SJSA1 (cell line): ENCODE results near the gene TMEM131. TPM values are rescaled to one million over a fixed set of nuclear protein-coding genes. Genes with fewer than 3 reads are reported as not detected.
"Not testable (repeated sequence)": the region's sequence is repeated elsewhere in the genome, so short reads cannot be mapped to it uniquely, and the experiment has no call there.

ENCODE experiments used
- DNase-seq, 2 experiments: peaks; one replicate each; pipeline ENCODE4 v3.0.0-alpha.2; 2015 to 2020; ENCODE audit warnings: low spot score in 2 of 2, low read depth in 1 of 2
- H3K27ac ChIP-seq: fragments of 250-450 bp; sonication (Bioruptor Pico); 2 replicates; pipeline ENCODE4 v1.5.1; 2020; ENCODE audit warnings: mild to moderate bottlenecking, moderate library complexity
- H3K27me3 ChIP-seq: fragments of 250-450 bp; sonication (Bioruptor Pico); replicated peaks from 2 replicates; pipeline ENCODE4 v1.5.1; 2020; ENCODE audit warnings: mild to moderate bottlenecking, moderate library complexity
- H3K36me3 ChIP-seq: fragments of 250-450 bp; sonication (Bioruptor Pico); 2 replicates; pipeline ENCODE4 v1.5.1; 2020; ENCODE audit warnings: mild to moderate bottlenecking
- H3K4me1 ChIP-seq: fragments of 250-450 bp; sonication (Bioruptor Pico); replicated peaks from 2 replicates; pipeline ENCODE4 v1.6.1; 2021; ENCODE audit warnings: mild to moderate bottlenecking
- H3K4me3 ChIP-seq: fragments of 250-450 bp; sonication (Bioruptor Pico); 2 replicates; pipeline ENCODE4 v1.5.1; 2020; ENCODE audit warnings: mild to moderate bottlenecking
- H3K9me3 ChIP-seq: fragments of 250-450 bp; sonication (Bioruptor Pico); replicated peaks from 2 replicates; pipeline ENCODE4 v1.5.1; 2020; ENCODE audit warnings: mild to moderate bottlenecking
- total RNA-seq: library from RNA; depleted of rRNA; stranded (reverse); fragments of >200 nt; shearing (Covaris generic); gene quantifications from 2 replicates; pipeline ENCODE4 v1.2.3, GENCODE V29; 2014

Gene TMEM131
- total RNA-seq, 1 experiment from 2014 or later: 18.7 TPM

DNA sequence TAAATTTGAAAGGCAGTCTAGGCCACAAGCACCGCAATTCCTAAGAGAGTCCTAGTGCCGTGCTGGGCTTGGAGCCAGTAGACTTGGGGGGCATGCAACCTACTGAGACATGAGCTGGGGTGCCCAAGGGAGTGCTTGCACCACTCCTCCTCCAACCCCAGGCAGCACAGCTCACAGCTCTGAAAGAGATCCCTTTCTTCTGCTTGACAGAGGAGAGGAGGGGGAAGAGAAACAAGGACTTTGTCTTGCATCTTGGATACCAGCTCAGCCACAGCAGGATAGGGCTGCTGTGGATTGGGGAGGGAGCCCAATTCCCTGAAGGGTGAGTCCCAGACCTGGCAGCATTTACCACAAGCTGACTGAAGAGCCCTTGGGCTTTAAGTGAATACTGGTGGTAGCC, 134.6 kb downstream of the TMEM131 start:
- H3K9me3 ChIP-seq: no peaks in the 10 kb centered on the region
- no peaks in the 10 kb centered on the region for H3K4me1 ChIP-seq
- H3K36me3 ChIP-seq: no peaks in the 10 kb centered on the region
- H3K4me3 ChIP-seq: no peak overlapping the region
- no peak for DNase-seq
- no peak overlapping the region for H3K27ac ChIP-seq
- no peaks in the 10 kb centered on the region for H3K27me3 ChIP-seq

DNA sequence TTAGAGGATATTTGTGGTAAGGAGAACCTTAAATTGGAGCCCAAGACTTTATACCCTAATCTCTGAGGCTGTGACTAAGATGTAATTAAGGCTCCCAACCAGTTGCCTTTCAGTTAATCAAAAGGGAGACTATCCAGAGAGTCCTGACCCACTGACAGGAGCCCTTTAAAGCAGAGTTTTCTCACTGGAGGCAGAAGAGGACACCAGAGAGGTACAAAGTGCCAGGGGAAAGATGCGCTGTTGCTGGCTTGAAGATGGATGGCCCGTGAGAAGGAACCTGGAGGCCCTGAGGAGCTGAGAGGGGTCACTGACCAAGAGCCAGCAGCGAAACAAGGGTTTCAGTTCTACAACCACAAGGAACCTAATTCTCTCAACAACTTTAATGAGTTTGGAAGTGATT, 137.3 kb downstream of the TMEM131 start:
- Histone ChIP-seq H3K27me3 (no peaks in the 10 kb centered on the region), H3K9me3 (no peaks in the 10 kb centered on the region), H3K4me3 (no peak overlapping the region), H3K36me3 (no peaks in the 10 kb centered on the region), H3K4me1 (no peaks in the 10 kb centered on the region), H3K27ac (no peak overlapping the region)
- no peak for DNase-seq

- Histone ChIP-seq H3K4me1 (no peaks in the 10 kb centered on the region), H3K4me3 (no peak overlapping the region), H3K36me3 (no peaks in the 10 kb centered on the region), H3K27me3 (no peaks in the 10 kb centered on the region), H3K9me3 (no peaks in the 10 kb centered on the region), H3K27ac (no peak overlapping the region)
- no peak for DNase-seq
Observed at GRCh38 chr2:97857553-97857952, 138.2 kb downstream of the TMEM131 start.

- H3K4me1 ChIP-seq: peaks cover 12% of the 10 kb centered on the region
- DNase-seq, H3K27me3 ChIP-seq, H3K4me3 ChIP-seq, H3K9me3 ChIP-seq, H3K27ac ChIP-seq, H3K36me3 ChIP-seq: not testable (repeated sequence)
Observed at GRCh38 chr2:97853057-97853456, 142.7 kb downstream of the TMEM131 start.

DNA sequence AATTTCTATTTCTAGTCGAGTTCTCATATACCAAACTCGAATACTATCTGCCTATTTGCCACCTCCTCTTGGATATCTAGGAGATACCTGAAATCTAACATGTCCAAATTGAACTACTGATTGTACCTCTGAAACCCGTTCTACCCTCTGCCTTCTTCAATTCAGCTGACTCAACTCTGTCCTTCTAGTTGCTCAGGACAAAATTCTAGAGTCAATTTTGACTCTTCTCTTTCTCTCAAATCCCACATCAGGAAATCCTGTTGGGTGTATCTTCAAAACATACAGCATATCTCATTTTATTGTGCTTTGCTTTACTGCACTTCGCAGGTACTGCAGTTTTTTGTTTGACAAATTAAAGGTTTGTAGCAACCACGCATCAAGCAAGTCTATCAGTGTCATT, 144.6 kb downstream of the TMEM131 start:
- Histone ChIP-seq H3K27me3 (no peaks in the 10 kb centered on the region), H3K27ac (no peak overlapping the region), H3K4me1 (peaks cover 12% of the 10 kb centered on the region), H3K9me3 (no peaks in the 10 kb centered on the region), H3K36me3 (no peaks in the 10 kb centered on the region; the same call in 1 of the 2 replicates), H3K4me3 (no peak overlapping the region)
- DNase-seq: no peak

- Histone ChIP-seq H3K4me3 (no peak overlapping the region), H3K27ac (peak overlapping the region; percentile 12; the same call in 1 of the 2 replicates), H3K36me3 (no peaks in the 10 kb centered on the region; the same call in 1 of the 2 replicates), H3K27me3 (no peaks in the 10 kb centered on the region), H3K4me1 (peaks cover 12% of the 10 kb centered on the region), H3K9me3 (no peaks in the 10 kb centered on the region)
- DNase-seq: peak in 1 of 2 experiments; percentile 69
Observed at GRCh38 chr2:97849881-97850528, 145.7 kb downstream of the TMEM131 start.

- Histone ChIP-seq H3K4me1 (peaks cover 12% of the 10 kb centered on the region), H3K9me3 (no peaks in the 10 kb centered on the region), H3K36me3 (no peaks in the 10 kb centered on the region; the same call in 1 of the 2 replicates), H3K27me3 (no peaks in the 10 kb centered on the region), H3K4me3 (no peak overlapping the region), H3K27ac (no peak overlapping the region)
- no peak for DNase-seq
Observed at GRCh38 chr2:97848306-97848705, 147.4 kb downstream of the TMEM131 start.

DNA sequence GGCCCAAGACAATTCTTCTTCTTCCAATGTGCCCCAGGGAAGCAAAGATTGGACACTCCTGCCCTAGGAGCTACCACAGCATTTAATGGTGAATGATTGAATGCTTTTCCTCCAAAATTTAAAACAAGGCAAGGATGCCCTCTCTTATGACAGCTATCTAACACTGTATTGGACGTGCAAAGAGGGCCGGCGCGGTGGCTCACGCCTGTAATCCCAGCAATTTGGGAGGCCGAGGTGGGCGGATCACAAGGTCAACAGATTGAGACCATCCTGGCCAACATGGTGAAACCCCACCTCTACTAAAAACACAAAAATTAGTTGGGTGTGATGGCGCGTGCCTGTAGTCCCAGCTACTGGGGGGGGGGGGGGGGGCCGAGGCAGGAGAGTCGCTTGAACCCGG, 149.0 kb downstream of the TMEM131 start:
- H3K36me3 ChIP-seq, H3K9me3 ChIP-seq, H3K27me3 ChIP-seq, H3K4me3 ChIP-seq, DNase-seq, H3K27ac ChIP-seq: not testable (repeated sequence)
- H3K4me1 ChIP-seq: peaks cover 12% of the 10 kb centered on the region

DNA sequence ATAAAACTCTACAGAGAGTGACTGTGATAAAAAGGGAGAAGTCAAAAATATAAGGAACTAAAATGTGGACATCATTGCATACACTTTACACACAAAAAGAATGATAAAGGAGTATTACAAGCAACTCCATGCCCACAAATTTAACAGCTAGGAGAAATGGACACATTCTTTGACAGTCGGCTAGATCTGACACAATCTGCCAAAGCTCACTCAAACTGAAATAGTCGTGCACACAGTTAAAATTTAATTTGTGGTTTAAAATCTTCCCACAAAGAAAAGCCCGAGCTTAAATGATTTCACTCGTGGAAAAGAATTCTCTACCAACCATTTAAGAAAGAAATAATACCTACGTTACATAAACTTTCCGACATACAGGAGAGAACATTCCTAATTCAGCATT, 149.9 kb downstream of the TMEM131 start:
- H3K27me3 ChIP-seq: no peaks in the 10 kb centered on the region

DNA sequence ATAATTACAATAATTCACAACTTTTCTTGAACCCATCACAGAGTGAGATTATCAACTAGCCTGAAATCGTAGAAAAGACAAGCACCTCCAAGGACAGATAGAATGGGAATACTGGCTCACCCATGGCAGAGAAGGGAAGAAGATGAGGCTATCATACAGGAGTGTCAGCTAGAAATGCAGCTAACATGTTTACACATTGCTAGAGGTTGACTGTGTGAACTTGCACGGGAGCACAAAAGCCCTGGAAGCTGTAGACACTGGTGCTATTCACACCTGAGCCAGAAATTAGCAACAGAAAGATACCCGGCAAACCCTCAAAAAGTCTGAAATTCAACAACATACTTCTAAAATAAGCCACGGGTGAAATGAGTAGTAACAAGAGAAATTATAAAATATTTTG, 150.6 kb downstream of the TMEM131 start:
- Histone ChIP-seq H3K9me3 (no peaks in the 10 kb centered on the region), H3K27ac (no peak overlapping the region), H3K4me3 (no peak overlapping the region), H3K27me3 (no peaks in the 10 kb centered on the region), H3K4me1 (peaks cover 15% of the 10 kb centered on the region), H3K36me3 (peaks cover 5% of the 10 kb centered on the region)
- no peak for DNase-seq

More for the DNA sequence above, 149.9 kb downstream of the TMEM131 start:
- no peak overlapping the region for H3K27ac ChIP-seq
- H3K4me1 ChIP-seq: peaks cover 15% of the 10 kb centered on the region
- no peaks in the 10 kb centered on the region for H3K9me3 ChIP-seq
- no peak for DNase-seq
- H3K4me3 ChIP-seq: no peak overlapping the region
- H3K36me3 ChIP-seq: no peaks in the 10 kb centered on the region; the same call in 1 of the 2 replicates

DNA sequence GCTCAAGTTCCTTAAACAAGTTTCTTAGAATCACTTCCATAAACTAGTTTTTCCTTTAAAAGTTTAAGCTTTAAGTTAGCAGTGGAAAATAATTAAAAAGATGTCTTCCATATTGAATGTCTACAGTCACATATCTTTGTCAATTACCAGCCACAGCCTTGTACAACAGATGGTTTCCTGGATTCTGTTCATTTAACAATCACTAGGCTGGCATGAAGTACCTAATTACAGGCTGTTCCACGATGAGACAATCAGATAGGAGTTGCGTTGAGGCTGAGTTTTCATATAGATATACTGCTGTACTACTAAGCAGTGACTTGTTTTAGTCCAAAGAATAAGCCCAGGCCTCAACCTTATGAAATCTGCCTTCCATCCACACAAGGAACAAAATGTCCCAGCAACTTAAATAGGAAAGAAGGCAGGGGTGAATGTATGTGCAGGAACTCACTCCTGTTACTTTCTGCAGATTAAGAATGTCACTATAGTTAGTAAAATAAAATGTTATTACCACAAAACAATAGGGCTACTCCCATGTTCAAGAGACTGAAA, 151.4 kb downstream of the TMEM131 start:
- Histone ChIP-seq H3K27me3 (no peaks in the 10 kb centered on the region), H3K9me3 (no peaks in the 10 kb centered on the region), H3K36me3 (peaks cover 11% of the 10 kb centered on the region), H3K4me3 (no peak overlapping the region), H3K27ac (no peak overlapping the region), H3K4me1 (peaks cover 17% of the 10 kb centered on the region)
- no peak for DNase-seq

GRCh38 chr2:97840198-97840597, 155.6 kb downstream of the TMEM131 start:
- H3K27me3 ChIP-seq: no peaks in the 10 kb centered on the region
- peaks cover 17% of the 10 kb centered on the region for H3K4me1 ChIP-seq
- no peak overlapping the region for H3K4me3 ChIP-seq
- peaks cover 25% of the 10 kb centered on the region for H3K36me3 ChIP-seq
- H3K27ac ChIP-seq: 0 out of 2 replicates have a peak overlapping the region, but pooled peaks have one; percentile 3
- no peaks in the 10 kb centered on the region for H3K9me3 ChIP-seq
- no peak for DNase-seq

- H3K4me1 ChIP-seq: peaks cover 2% of the 10 kb centered on the region
- H3K27ac ChIP-seq: no peak overlapping the region
- no peak for DNase-seq
- no peak overlapping the region for H3K4me3 ChIP-seq
- H3K9me3 ChIP-seq: no peaks in the 10 kb centered on the region
- H3K36me3 ChIP-seq: peaks cover 22% of the 10 kb centered on the region
- no peaks in the 10 kb centered on the region for H3K27me3 ChIP-seq
Observed at GRCh38 chr2:97834610-97835009, 161.1 kb downstream of the TMEM131 start.

DNA sequence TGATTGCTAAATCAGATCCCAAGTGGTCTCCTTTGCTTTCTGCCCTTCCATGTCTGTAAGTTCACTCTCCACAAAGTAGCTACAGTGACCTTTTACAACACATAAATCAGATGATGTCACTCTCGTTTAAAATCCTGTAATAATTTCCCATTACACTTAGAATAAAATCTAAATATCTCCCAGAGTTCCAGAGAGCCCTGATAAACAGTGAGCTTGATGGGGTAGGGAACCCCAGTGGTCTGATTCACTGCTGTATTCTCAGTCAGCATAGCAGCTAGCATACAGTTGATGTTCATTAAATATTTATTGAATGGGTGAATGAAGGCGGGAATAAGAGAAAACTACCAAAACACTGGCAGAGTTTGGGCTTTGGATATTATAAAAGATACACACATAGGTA, 164.6 kb downstream of the TMEM131 start:
- no peak overlapping the region for H3K27ac ChIP-seq
- H3K4me1 ChIP-seq: no peaks in the 10 kb centered on the region
- H3K4me3 ChIP-seq: no peak overlapping the region
- H3K27me3 ChIP-seq: no peaks in the 10 kb centered on the region
- no peaks in the 10 kb centered on the region for H3K9me3 ChIP-seq
- no peak for DNase-seq
- peaks cover 9% of the 10 kb centered on the region for H3K36me3 ChIP-seq
